Stimulated activated naive CD8-positive, alpha-beta T cell treated with anti-CD3 and anti-CD28 coated beads, Interleukin-15, Interleukin-2, amounts not matched to agents 100 ng/mL and 50 ng/mL, for 24 hours (primary cell): ENCODE measurements around the gene ERICH3.

ENCODE experiments used
- H3K27ac Mint-ChIP-seq: one replicate; pipeline ENCODE4 v1.8.0; 2021; ENCODE audit warnings: mild to moderate bottlenecking, mixed read lengths
- H3K27me3 Mint-ChIP-seq: one replicate; pipeline ENCODE4 v1.8.0; 2021; ENCODE audit warnings: mixed read lengths
- H3K36me3 Mint-ChIP-seq: one replicate; pipeline ENCODE4 v1.8.0; 2021; ENCODE audit warnings: low read depth, mixed read lengths
- H3K4me1 Mint-ChIP-seq: one replicate; pipeline ENCODE4 v1.8.0; 2021; ENCODE audit warnings: low read depth, mixed read lengths
- H3K4me3 Mint-ChIP-seq: one replicate; pipeline ENCODE4 v1.8.0; 2021; ENCODE audit warnings: mild to moderate bottlenecking, mixed read lengths
- H3K9me3 Mint-ChIP-seq: one replicate; pipeline ENCODE4 v1.8.0; 2021; ENCODE audit warnings: mixed read lengths

The ERICH3 gene

DNA sequence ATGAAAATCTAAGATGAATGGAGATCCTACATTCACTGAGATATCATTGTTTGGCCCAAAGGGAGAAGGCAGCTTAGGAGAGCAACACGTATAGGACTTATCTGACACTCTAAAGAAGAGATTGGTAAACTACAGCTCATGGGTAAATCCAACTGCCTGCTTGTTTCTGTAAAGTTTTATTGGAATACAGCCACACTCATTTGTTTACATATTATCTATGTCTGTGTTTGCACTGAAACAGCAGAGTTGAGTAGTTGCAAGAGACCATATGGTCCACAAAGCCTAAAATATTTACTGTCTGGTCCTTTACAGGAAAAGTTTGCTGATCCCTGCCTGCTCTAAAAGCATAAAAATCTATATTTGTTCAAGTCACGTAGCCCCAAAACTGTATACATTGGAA, 146.9 kb downstream of the ERICH3 start:
- Mint-ChIP-seq H3K4me1 (no peaks in the 10 kb centered on the region), H3K4me3 (no peak overlapping the region), H3K36me3 (no peaks in the 10 kb centered on the region), H3K27ac (no peak overlapping the region), H3K9me3 (no peaks in the 10 kb centered on the region), H3K27me3 (no peaks in the 10 kb centered on the region)

DNA sequence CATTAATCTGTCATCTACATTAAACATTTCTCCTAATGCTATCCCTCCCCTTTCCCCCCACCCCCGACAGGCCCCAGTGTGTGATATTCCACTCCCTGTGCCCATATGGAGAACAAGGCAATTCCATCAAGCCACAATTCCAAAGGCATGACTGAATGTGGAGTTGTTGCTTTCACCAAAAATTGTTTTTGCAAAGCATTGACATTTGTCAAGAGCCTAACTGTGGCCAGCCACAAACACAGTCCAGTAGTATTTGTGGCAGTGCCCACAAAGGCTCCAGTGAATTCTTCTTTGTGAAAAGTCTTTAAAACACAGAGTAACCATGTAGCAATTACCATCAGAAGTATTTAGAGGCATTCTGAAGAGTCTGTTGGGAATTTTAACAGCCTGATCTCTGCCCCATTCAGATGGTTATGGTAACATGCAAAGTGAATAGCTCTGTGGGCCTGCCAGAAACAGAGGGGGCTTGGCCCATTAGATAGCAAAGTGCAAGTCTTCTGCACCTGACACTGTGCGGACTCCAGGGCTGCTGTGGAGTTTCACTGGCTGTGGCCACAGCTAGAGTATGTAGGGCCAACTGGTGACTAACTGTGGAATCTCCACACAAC, 149.6 kb downstream of the ERICH3 start:
- Mint-ChIP-seq H3K9me3 (no peaks in the 10 kb centered on the region), H3K27ac (no peak overlapping the region), H3K4me1 (no peaks in the 10 kb centered on the region), H3K27me3 (peaks cover 6% of the 10 kb centered on the region), H3K4me3 (no peak overlapping the region), H3K36me3 (no peaks in the 10 kb centered on the region)

DNA sequence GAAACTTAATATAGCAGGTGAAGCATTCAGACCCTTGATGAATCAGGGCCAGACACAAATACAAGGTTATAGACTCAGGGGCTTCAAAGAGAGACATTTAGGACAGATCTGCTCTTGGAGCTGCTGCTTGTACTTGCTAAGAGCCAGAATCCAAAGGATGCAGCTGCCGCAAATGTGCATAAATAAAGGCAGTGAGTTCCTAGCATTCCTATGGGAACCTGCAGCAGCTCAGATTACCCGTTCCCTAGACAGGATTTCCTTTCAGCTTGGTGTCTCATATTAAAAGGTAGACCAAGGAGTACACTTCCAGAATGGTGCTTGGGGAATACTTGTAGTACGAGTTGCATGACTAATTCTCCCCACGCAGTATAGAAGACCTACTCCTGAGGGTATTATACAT, 151.4 kb downstream of the ERICH3 start:
- Mint-ChIP-seq H3K9me3 (no peaks in the 10 kb centered on the region), H3K4me3 (no peak overlapping the region), H3K27ac (no peak overlapping the region), H3K27me3 (peaks cover 6% of the 10 kb centered on the region), H3K4me1 (no peaks in the 10 kb centered on the region), H3K36me3 (no peaks in the 10 kb centered on the region)
